ENCODE data around the gene CCDC192. TPM values are rescaled to one million over a fixed set of nuclear protein-coding genes. Genes with fewer than 3 reads are reported as not detected.

CCDC192 gene
- total RNA-seq, 1 donor from 2014 or later: not detected

GRCh38 chr5:127806776-127807175, 103.6 kb downstream of the CCDC192 start:
- Histone ChIP-seq H3K27me3 (ENCODE audit: low read depth) (no peaks in the 10 kb centered on the region), H3K4me1 (peaks cover 5% of the 10 kb centered on the region), H3K36me3 (no peaks in the 10 kb centered on the region), H3K4me3 (no peak overlapping the region), H3K27ac (no peak overlapping the region), H3K9me3 (no peaks in the 10 kb centered on the region)
- TF ChIP-seq CTCF (IDR thresholded peaks at IDR 0.05): no peak
- ATAC-seq (no peak), DNase-seq (no peak)
- intact Hi-C loops (cut with DNase I): no loop called here

- Histone ChIP-seq H3K27ac (no peak overlapping the region), H3K4me3 (no peak overlapping the region), H3K36me3 (no peaks in the 10 kb centered on the region), H3K9me3 (no peaks in the 10 kb centered on the region), H3K4me1 (no peaks in the 10 kb centered on the region), H3K27me3 (ENCODE audit: low read depth) (no peaks in the 10 kb centered on the region)
- intact Hi-C loops (cut with DNase I): no loop called here
- TF ChIP-seq CTCF (IDR thresholded peaks at IDR 0.05): no peak
- ATAC-seq: no peak
- no peak for DNase-seq
Observed at GRCh38 chr5:127809533-127809932, 106.3 kb downstream of the CCDC192 start.

- ATAC-seq (no peak), DNase-seq (no peak)
- Histone ChIP-seq H3K27ac (no peak overlapping the region), H3K27me3 (ENCODE audit: low read depth) (no peaks in the 10 kb centered on the region), H3K4me3 (no peak overlapping the region), H3K9me3 (no peaks in the 10 kb centered on the region), H3K4me1 (no peaks in the 10 kb centered on the region), H3K36me3 (no peaks in the 10 kb centered on the region)
- no peak for TF ChIP-seq CTCF (IDR thresholded peaks at IDR 0.05)
- intact Hi-C loops (cut with DNase I): no loop called here
Observed at GRCh38 chr5:127810017-127810416, 106.8 kb downstream of the CCDC192 start.

GRCh38 chr5:127810707-127811490, 107.7 kb downstream of the CCDC192 start:
- Histone ChIP-seq H3K27ac (no peak overlapping the region), H3K4me3 (no peak overlapping the region), H3K9me3 (no peaks in the 10 kb centered on the region), H3K36me3 (no peaks in the 10 kb centered on the region), H3K4me1 (no peaks in the 10 kb centered on the region), H3K27me3 (ENCODE audit: low read depth) (no peaks in the 10 kb centered on the region)
- ATAC-seq (no peak), DNase-seq (no peak)
- intact Hi-C loops (cut with DNase I): no loop called here
- no peak for TF ChIP-seq CTCF (IDR thresholded peaks at IDR 0.05)

GRCh38 chr5:127812570-127812969, 109.4 kb downstream of the CCDC192 start:
- no peak for ATAC-seq
- no peaks in the 10 kb centered on the region for H3K27me3 ChIP-seq (ENCODE audit: low read depth)
- no peak overlapping the region for H3K4me3 ChIP-seq
- intact Hi-C loops (cut with DNase I): no loop called here
- no peak for DNase-seq
- H3K9me3 ChIP-seq: no peaks in the 10 kb centered on the region
- no peaks in the 10 kb centered on the region for H3K36me3 ChIP-seq
- H3K27ac ChIP-seq: no peak overlapping the region
- no peaks in the 10 kb centered on the region for H3K4me1 ChIP-seq
- TF ChIP-seq CTCF (IDR thresholded peaks at IDR 0.05): no peak
